Dendritic cell treated with granulocyte-macrophage colony-stimulating factor and Interleukin-4, amounts not matched to agents 40 ng/mL and 50 ng/mL, for 4 days (primary cell): Measurements from ENCODE around the gene CCDC9.
"Not testable (repeated sequence)": the region's sequence is repeated elsewhere in the genome, so short reads cannot be mapped to it uniquely, and the experiment has no call there.

ENCODE experiments used
- H3K27ac Mint-ChIP-seq: one replicate; pipeline ENCODE4 v1.8.0; 2022; ENCODE audit warnings: mild to moderate bottlenecking, mixed read lengths
- H3K27me3 Mint-ChIP-seq: one replicate; pipeline ENCODE4 v1.8.0; 2022; ENCODE audit warnings: mild to moderate bottlenecking, mixed read lengths
- H3K36me3 Mint-ChIP-seq: one replicate; pipeline ENCODE4 v1.8.0; 2022; ENCODE audit warnings: low read depth, mixed read lengths
- H3K4me1 Mint-ChIP-seq: one replicate; pipeline ENCODE4 v1.8.0; 2022; ENCODE audit warnings: low read depth, mixed read lengths
- H3K4me3 Mint-ChIP-seq: one replicate; pipeline ENCODE4 v1.8.0; 2022; ENCODE audit warnings: mild to moderate bottlenecking, moderate library complexity, mixed read lengths
- H3K9me3 Mint-ChIP-seq: one replicate; pipeline ENCODE4 v1.8.0; 2022; ENCODE audit warnings: mixed read lengths
- intact Hi-C: fragments of 100-400 bp; cut with micrococcal nuclease; formaldehyde crosslinking; loops from one replicate; pipeline ENCODE4 v1.15.0; 2022

Gene CCDC9

DNA sequence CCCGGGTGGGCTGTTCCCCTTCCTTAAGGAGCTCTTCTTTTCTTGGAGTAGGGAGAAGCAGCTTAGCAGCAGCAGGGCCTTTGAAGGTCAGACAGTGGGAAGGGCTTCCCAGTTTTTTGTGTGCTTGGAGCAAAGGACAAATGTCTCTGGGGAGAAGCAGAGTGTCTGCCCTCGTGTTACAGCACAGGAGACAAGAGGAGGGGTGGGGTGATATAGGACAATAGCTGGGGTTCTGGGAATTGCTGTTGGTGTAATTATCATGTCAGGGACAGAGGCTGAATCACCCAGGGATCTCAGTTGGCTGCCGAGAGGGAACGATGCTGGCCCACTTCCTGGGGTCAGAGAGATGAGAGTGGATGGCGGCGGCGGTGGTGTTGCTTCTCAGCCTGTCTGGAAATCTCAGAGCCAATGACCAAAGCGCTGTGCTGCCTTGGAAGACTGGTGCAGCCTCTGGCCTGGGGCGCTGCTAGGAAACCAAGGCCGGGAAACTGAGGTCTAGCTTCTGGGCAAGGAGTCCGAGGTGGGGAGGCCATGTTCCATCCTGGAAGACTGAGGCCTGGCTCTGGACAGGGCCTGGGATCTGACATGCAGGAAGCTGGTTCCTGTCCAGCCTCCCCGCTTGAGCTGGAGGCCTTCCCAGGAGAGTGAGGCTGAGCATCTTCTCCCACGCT is 19.6 kb downstream of the CCDC9 start:
- peaks cover 7% of the 10 kb centered on the region for H3K27me3 Mint-ChIP-seq
- peaks cover 59% of the 10 kb centered on the region for H3K4me1 Mint-ChIP-seq
- no peaks in the 10 kb centered on the region for H3K9me3 Mint-ChIP-seq
- H3K27ac Mint-ChIP-seq, result peak overlapping the region; percentile 76
- H3K4me3 Mint-ChIP-seq, result peak overlapping the region; percentile 92
- H3K36me3 Mint-ChIP-seq, result peaks cover 40% of the 10 kb centered on the region
- intact Hi-C loops, result no loop called here

- Mint-ChIP-seq H3K4me1 (peaks cover 53% of the 10 kb centered on the region), H3K36me3 (peaks cover 34% of the 10 kb centered on the region)
- H3K27me3 Mint-ChIP-seq, H3K9me3 Mint-ChIP-seq, H3K4me3 Mint-ChIP-seq, H3K27ac Mint-ChIP-seq, intact Hi-C loops: not testable (repeated sequence)
These were observed 20.2 kb downstream of the CCDC9 start for GRCh38 chr19:47276513-47276912.

- peaks cover 38% of the 10 kb centered on the region for H3K4me1 Mint-ChIP-seq
- intact Hi-C loops, result no loop called here
- peaks cover 6% of the 10 kb centered on the region for H3K27me3 Mint-ChIP-seq
- H3K27ac Mint-ChIP-seq, result no peak overlapping the region
- no peaks in the 10 kb centered on the region for H3K9me3 Mint-ChIP-seq
- no peak overlapping the region for H3K4me3 Mint-ChIP-seq
- peaks cover 11% of the 10 kb centered on the region for H3K36me3 Mint-ChIP-seq
These were observed 24.0 kb downstream of the CCDC9 start for GRCh38 chr19:47280183-47280797.

DNA sequence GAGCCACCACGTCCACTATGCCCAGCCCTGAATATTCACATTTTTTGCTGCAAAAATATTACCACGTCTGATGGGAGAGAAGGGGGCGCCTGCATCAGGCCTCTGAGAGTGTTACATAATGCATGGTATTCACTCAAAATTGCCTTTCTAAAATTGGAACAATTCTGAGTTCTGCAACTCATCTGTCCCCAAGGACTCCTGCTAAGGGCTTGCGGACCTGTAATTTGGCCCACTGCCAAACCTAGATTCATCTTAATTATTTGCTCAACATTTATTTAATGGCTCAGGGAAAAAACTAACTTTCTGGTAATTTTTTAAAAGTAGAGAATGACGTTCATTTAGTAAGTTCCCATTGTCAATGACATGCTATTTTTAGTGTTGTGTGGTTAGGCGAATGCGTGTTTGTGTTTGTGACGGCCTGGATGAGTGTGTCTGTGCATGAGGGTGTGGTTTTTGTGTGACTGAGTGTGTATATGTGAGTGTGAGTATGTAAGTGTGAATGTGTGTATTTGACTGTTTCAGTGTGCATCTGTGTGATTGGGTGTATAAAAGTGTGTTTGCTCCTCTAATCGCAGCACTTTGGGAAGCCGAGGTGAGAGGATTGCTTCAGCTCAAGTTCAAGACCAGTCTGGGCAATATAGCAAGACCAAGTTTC is 27.2 kb downstream of the CCDC9 start:
- Mint-ChIP-seq H3K27ac (no peak overlapping the region), H3K4me3 (no peak overlapping the region), H3K27me3 (no peaks in the 10 kb centered on the region), H3K36me3 (no peaks in the 10 kb centered on the region), H3K4me1 (peaks cover 21% of the 10 kb centered on the region), H3K9me3 (no peaks in the 10 kb centered on the region)
- intact Hi-C loops, result loop anchor here (2.0 kb wide), 1 partner anchor 107 kb away; no protein-coding TSS in a partner anchor

DNA sequence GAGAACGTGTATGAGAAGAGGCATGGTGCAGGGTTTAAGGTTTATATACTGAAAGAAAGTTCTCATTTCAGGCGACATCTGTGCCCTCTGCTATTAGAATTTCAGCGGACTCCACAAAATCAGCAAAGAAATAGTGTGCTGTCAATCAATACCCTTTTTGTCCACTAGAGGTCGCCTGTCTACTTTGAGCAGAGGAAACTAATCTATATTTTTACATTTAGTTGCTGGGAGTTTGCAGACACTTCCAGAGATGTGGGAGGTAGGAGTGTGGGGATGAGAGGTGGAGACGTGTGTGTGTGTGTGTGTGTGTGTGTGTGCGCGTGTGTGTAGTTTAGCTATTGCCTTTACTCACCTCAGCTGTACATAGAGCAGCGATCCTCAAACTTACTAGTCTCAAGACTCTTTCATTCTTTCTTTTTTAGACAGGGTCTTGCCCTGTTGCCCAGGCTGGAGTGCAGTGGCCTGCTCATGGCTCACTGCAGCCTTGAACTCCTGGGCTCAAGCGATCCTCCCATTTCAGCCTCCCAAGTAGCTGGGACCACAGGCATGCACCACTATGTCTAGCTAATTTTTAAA is 28.1 kb downstream of the CCDC9 start:
- Mint-ChIP-seq H3K9me3 (no peaks in the 10 kb centered on the region), H3K36me3 (no peaks in the 10 kb centered on the region), H3K27ac (no peak overlapping the region), H3K4me1 (peaks cover 18% of the 10 kb centered on the region), H3K27me3 (no peaks in the 10 kb centered on the region), H3K4me3 (no peak overlapping the region)
- intact Hi-C loops, result loop anchor here (2.0 kb wide), 1 partner anchor 106 kb away; no protein-coding TSS in a partner anchor

DNA sequence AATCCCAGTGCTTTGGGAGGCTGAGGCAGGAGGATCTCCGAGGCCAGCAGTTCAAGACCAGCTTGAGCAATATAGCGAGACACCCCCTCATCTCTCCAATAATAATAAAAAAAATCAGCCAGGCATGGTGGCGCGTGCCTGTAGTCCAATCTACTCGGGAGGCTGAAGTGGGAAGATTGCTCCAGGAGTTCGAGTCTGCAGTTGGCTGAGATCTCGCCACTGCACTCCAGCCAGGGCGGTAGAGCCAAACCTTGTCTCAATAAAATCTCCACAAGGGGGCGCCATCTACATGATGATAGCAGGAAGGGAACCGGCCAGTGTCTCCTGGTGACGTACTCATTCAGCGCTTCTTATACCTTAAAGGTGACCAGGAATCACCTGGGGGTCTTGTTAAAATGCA is 39.7 kb downstream of the CCDC9 start:
- Mint-ChIP-seq H3K27ac (no peak overlapping the region), H3K9me3 (no peaks in the 10 kb centered on the region), H3K4me3 (no peak overlapping the region), H3K36me3 (no peaks in the 10 kb centered on the region), H3K4me1 (peaks cover 12% of the 10 kb centered on the region), H3K27me3 (peaks cover 14% of the 10 kb centered on the region)
- intact Hi-C loops, result loop anchor here (1.0 kb wide), 1 partner anchor 95 kb away; no protein-coding TSS in a partner anchor

DNA sequence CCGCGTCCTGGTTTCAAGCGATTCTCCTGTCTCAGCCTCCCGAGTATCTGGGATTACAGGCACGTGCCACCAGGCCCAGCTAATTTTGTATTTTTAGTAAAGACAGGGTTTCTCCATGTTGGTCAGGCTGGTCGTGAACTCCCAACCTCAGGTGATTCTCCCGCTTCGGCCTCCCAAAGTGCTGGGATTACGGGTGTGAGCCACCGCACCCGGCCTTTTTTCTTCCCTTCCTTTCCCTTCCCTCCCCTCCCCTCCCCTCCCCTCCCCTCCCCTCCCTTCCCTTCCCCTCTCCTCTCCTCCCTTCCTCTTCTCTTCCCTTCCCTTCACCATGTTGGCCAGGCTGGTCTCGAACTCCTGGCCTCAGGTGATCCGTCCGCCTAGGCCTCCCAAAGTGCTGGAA is 44.5 kb downstream of the CCDC9 start:
- Mint-ChIP-seq H3K27ac (peak overlapping the region; percentile 47), H3K27me3 (peaks cover 21% of the 10 kb centered on the region), H3K4me1 (peaks cover 36% of the 10 kb centered on the region)
- H3K36me3 Mint-ChIP-seq, H3K9me3 Mint-ChIP-seq, H3K4me3 Mint-ChIP-seq, intact Hi-C loops: not testable (repeated sequence)

DNA sequence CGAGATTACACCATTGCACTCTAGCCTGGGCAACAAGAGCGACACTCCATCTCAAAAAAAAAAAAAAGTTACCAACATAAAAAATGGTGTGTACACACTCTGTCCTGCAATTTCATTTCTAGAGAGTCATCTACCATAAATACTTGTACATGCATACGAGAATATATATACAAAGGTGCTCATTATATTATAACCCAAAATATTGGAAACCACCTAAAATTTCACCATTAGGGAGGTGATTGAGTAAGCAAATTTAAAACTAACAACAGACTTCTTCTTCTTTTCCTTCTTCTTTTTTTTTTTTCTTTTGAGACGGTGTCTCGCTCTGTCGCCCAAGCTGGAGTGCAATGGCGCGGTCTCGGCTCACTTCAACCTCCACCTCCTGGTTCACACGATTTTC is 45.9 kb downstream of the CCDC9 start:
- Mint-ChIP-seq H3K27ac (no peak overlapping the region), H3K27me3 (peaks cover 18% of the 10 kb centered on the region), H3K9me3 (no peaks in the 10 kb centered on the region), H3K4me1 (peaks cover 36% of the 10 kb centered on the region), H3K36me3 (no peaks in the 10 kb centered on the region), H3K4me3 (no peak overlapping the region)
- intact Hi-C loops, result no loop called here

DNA sequence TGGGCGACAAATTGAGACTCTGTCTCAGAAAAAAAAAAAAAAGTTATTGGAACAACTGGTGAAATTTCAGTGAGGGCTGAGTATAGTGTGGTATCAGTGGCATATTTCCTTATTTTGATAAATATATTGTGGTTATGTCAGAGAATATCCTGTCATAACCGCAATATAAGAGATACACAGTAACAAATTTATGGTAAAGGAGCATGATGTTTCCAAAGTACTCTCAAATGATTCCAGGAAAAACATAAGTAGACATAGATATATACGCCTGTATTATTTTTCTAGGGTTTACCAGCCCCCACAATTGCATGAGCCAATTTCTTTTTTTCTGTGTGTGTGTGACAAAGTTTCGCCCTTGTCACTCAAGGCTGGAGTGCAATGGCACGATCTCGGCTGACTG is 47.6 kb downstream of the CCDC9 start:
- peaks cover 42% of the 10 kb centered on the region for H3K4me1 Mint-ChIP-seq
- H3K27me3 Mint-ChIP-seq, result peaks cover 18% of the 10 kb centered on the region
- no peak overlapping the region for H3K4me3 Mint-ChIP-seq
- no peak overlapping the region for H3K27ac Mint-ChIP-seq
- H3K9me3 Mint-ChIP-seq, result no peaks in the 10 kb centered on the region
- no peaks in the 10 kb centered on the region for H3K36me3 Mint-ChIP-seq
- intact Hi-C loops, result no loop called here

DNA sequence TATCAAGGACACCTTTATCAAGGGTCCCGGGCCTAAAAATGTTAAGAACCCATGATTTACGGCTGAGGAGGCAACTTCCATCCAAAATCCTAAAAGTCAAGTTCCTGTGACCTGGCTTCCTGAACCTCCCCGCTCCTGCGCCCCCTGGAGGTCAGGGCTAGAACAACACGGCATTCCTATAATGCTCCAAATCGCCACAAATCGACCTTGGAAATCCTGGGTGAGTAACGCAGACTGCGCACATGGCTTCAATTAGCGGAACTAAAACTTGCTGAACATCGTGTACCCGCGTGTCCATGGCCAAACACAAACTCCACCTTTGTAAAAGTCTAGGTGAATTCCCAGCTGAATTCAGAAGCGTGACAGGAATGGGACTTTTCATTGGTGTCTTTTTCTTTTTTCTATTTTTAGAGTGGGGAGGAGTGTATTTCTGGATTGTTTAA is 49.0 kb downstream of the CCDC9 start:
- Mint-ChIP-seq H3K27me3 (peaks cover 18% of the 10 kb centered on the region), H3K4me3 (no peak overlapping the region), H3K27ac (peak overlapping the region; percentile 51), H3K4me1 (peaks cover 56% of the 10 kb centered on the region), H3K36me3 (peaks cover 6% of the 10 kb centered on the region), H3K9me3 (no peaks in the 10 kb centered on the region)
- intact Hi-C loops, result loop anchor here (5.0 kb wide), 1 partner anchor 42 kb away; the partner anchor contains the start of gene DHX34

- peak overlapping the region; percentile 51 for H3K27ac Mint-ChIP-seq
- intact Hi-C loops, result loop anchor here (5.0 kb wide), 1 partner anchor 41 kb away; the partner anchor contains the start of gene DHX34
- H3K4me3 Mint-ChIP-seq, result no peak overlapping the region
- H3K36me3 Mint-ChIP-seq, result peaks cover 6% of the 10 kb centered on the region
- peaks cover 60% of the 10 kb centered on the region for H3K4me1 Mint-ChIP-seq
- H3K9me3 Mint-ChIP-seq, result no peaks in the 10 kb centered on the region
- peaks cover 13% of the 10 kb centered on the region for H3K27me3 Mint-ChIP-seq
These were observed 50.0 kb downstream of the CCDC9 start for GRCh38 chr19:47306303-47306702.

- intact Hi-C loops, result loop anchor here (5.0 kb wide), 1 partner anchor 38 kb away; the partner anchor contains the start of gene DHX34
- H3K36me3 Mint-ChIP-seq, result peaks cover 21% of the 10 kb centered on the region
- H3K4me3 Mint-ChIP-seq, result peak overlapping the region; percentile 89
- H3K27ac Mint-ChIP-seq, result peak overlapping the region; percentile 87
- peaks cover 68% of the 10 kb centered on the region for H3K4me1 Mint-ChIP-seq
- H3K9me3 Mint-ChIP-seq, result no peaks in the 10 kb centered on the region
- H3K27me3 Mint-ChIP-seq, result peaks cover 6% of the 10 kb centered on the region
These were observed 52.7 kb downstream of the CCDC9 start for GRCh38 chr19:47309038-47309437.

GRCh38 chr19:47309608-47310007 is 53.3 kb downstream of the CCDC9 start, which contains the start of gene C5AR1:
Gene C5AR1 (plus strand): TSS chr19:47309861. CDS start chr19:47309896, 35 bp downstream.
- H3K27me3 Mint-ChIP-seq, result peaks cover 2% of the 10 kb centered on the region
- H3K27ac Mint-ChIP-seq, result peak within 1 kb of the TSS; percentile 87
- peaks cover 69% of the 10 kb centered on the region for H3K4me1 Mint-ChIP-seq
- peaks cover 21% of the 10 kb centered on the region for H3K36me3 Mint-ChIP-seq
- peak within 1 kb of the TSS; percentile 89 for H3K4me3 Mint-ChIP-seq
- no peaks in the 10 kb centered on the region for H3K9me3 Mint-ChIP-seq
- intact Hi-C loops, result loop anchor here (5.0 kb wide), 1 partner anchor 38 kb away; the partner anchor contains the start of gene DHX34
